LNCaP clone FGC (cell line): Measurements from ENCODE around the gene FREM2.
A peak's percentile ranks its signal among the peaks of the same experiment; 100 is the strongest.

ENCODE experiments used
- DNase-seq: peaks from one replicate; pipeline ENCODE4 v3.0.0-alpha.2; 2011; ENCODE audit warnings: low read depth
- H3K4me3 ChIP-seq: 2 replicates; pipeline ENCODE4 v1.5.1; 2011; ENCODE audit warnings: mild to moderate bottlenecking, low read depth, low read length, control low read depth
- CTCF ChIP-seq: IDR thresholded peaks from 2 replicates; pipeline ENCODE4 v1.5.1; 2012; ENCODE audit warnings: mild to moderate bottlenecking; ENCODE audit not compliant: control insufficient read depth, insufficient read depth; ENCODE audit errors: extremely low read depth

FREM2 gene

GRCh38 chr13:38685974-38686576 lies 802 bp upstream of the FREM2 start:
- DNase-seq, result no peak
- TF ChIP-seq CTCF, result peak; percentile 34
- no peak overlapping the region for H3K4me3 ChIP-seq

- DNase-seq, result no peak
- TF ChIP-seq CTCF, result no peak
- H3K4me3 ChIP-seq, result no peak overlapping the region
Observed at GRCh38 chr13:38687246-38688229, 661 bp downstream of the FREM2 start.

- DNase-seq, result no peak
- no peak for TF ChIP-seq CTCF
Observed at GRCh38 chr13:38688674-38689073, 1.8 kb downstream of the FREM2 start.

GRCh38 chr13:38690231-38690630 lies 3.4 kb downstream of the FREM2 start:
- no peak for DNase-seq
- no peak for TF ChIP-seq CTCF
- no peak overlapping the region for H3K4me3 ChIP-seq

More at GRCh38 chr13:38688674-38689073, 1.8 kb downstream of the FREM2 start:
- no peak overlapping the region for H3K4me3 ChIP-seq

- TF ChIP-seq CTCF, result no peak
- H3K4me3 ChIP-seq, result no peak overlapping the region
- no peak for DNase-seq
Observed at GRCh38 chr13:38693168-38693567, 6.3 kb downstream of the FREM2 start.

- no peak for TF ChIP-seq CTCF
- DNase-seq, result no peak
- H3K4me3 ChIP-seq, result no peak overlapping the region
Observed at GRCh38 chr13:38693641-38694040, 6.8 kb downstream of the FREM2 start.
